CD14-positive monocyte (primary cell): ENCODE data around the gene DTNBP1. TPM values are rescaled to one million over a fixed set of nuclear protein-coding genes. Genes with fewer than 3 reads are reported as not detected.

Source experiments
- DNase-seq, 3 donors: peaks; one replicate each; pipeline ENCODE4 v3.0.0-alpha.2; 2011 to 2022
- H2AFZ ChIP-seq: 2 replicates; pipeline ENCODE4 v1.6.0; 2012; ENCODE audit warnings: mild to moderate bottlenecking, low read depth, low read length, inconsistent platforms; ENCODE audit not compliant: insufficient read depth, poor library complexity, severe bottlenecking
- H3K27ac ChIP-seq, 2 donors: 1 replicate in 1 of 2; 2 replicates in 1 of 2; pipeline ENCODE4 v1.5.1; 2012 to 2013; ENCODE audit warnings: low read length in 2 of 2, control low read depth in 1 of 2, inconsistent platforms in 1 of 2, low read depth in 1 of 2, mild to moderate bottlenecking in 1 of 2
- H3K27me3 ChIP-seq, 2 donors: one replicate each; pipeline versions ENCODE4 v1.6.0 to v1.6.1; 2011 to 2013; ENCODE audit warnings: low read length in 2 of 2; ENCODE audit not compliant: control insufficient read depth in 2 of 2, insufficient read depth in 2 of 2
- H3K36me3 ChIP-seq, 2 donors: replicated peaks in 1 of 2; 1 replicate in 1 of 2; 2 replicates in 1 of 2; pipeline versions ENCODE4 v1.5.1 to v1.6.1; 2012 to 2013; ENCODE audit warnings: low read length in 2 of 2, control low read depth in 1 of 2, inconsistent platforms in 1 of 2, mild to moderate bottlenecking in 1 of 2; ENCODE audit not compliant: insufficient read depth in 2 of 2, control insufficient read depth in 1 of 2
- H3K4me1 ChIP-seq, 2 donors: 1 replicate in 1 of 2; 2 replicates in 1 of 2; pipeline versions ENCODE4 v1.5.1 to v1.6.1; 2012 to 2013; ENCODE audit warnings: low read length in 2 of 2, control low read depth in 1 of 2, inconsistent platforms in 1 of 2, mild to moderate bottlenecking in 1 of 2, moderate library complexity in 1 of 2; ENCODE audit not compliant: insufficient read depth in 2 of 2, control insufficient read depth in 1 of 2
- H3K4me2 ChIP-seq: replicated peaks from 2 replicates; pipeline ENCODE3; 2012; ENCODE audit warnings: low read length, moderate library complexity, mild to moderate bottlenecking; ENCODE audit not compliant: poor library complexity, severe bottlenecking; ENCODE audit errors: extremely low read depth
- H3K4me3 ChIP-seq, 3 experiments: fragments of 200-600 bp in 1 of 3; sonication (generic) in 1 of 3; replicated peaks in 1 of 3; 1 replicate in 2 of 3; 2 replicates in 1 of 3; pipeline ENCODE4 v1.5.1; 2011 to 2013; ENCODE audit warnings: low read length in 3 of 3, mild to moderate bottlenecking in 3 of 3, control low read depth in 2 of 3, low read depth in 2 of 3, inconsistent platforms in 1 of 3, moderate library complexity in 1 of 3
- H3K79me2 ChIP-seq: 2 replicates; pipeline ENCODE4 v1.6.0; 2012; ENCODE audit warnings: mild to moderate bottlenecking, control low read depth, inconsistent platforms, low read length, moderate library complexity; ENCODE audit not compliant: insufficient read depth
- H3K9ac ChIP-seq: 2 replicates; pipeline ENCODE4 v1.6.0; 2017; ENCODE audit warnings: low read length, mild to moderate bottlenecking; ENCODE audit not compliant: insufficient read depth, poor library complexity, severe bottlenecking
- H3K9me3 ChIP-seq, 2 donors: replicated peaks in 1 of 2; 1 replicate in 1 of 2; 2 replicates in 1 of 2; pipeline versions ENCODE4 v1.5.1 to v1.6.1; 2012 to 2013; ENCODE audit warnings: low read length in 2 of 2, control low read depth in 1 of 2; ENCODE audit not compliant: control insufficient read depth in 1 of 2, insufficient read depth in 1 of 2
- H4K20me1 ChIP-seq: 2 replicates; pipeline ENCODE4 v1.6.0; 2012; ENCODE audit warnings: mild to moderate bottlenecking, low read length, control low read depth, moderate library complexity; ENCODE audit not compliant: insufficient read depth
- H3K27ac Mint-ChIP-seq, 7 donors: one replicate each; pipeline ENCODE4 v1.8.0; 2020; ENCODE audit warnings: mild to moderate bottlenecking in 7 of 7, mixed read lengths in 7 of 7, moderate library complexity in 6 of 7, inconsistent platforms in 2 of 7
- H3K27me3 Mint-ChIP-seq, 3 donors: one replicate each; pipeline ENCODE4 v1.8.0; 2021 to 2022; ENCODE audit warnings: low read depth in 3 of 3, mild to moderate bottlenecking in 3 of 3, mixed read lengths in 3 of 3, moderate library complexity in 3 of 3, inconsistent platforms in 1 of 3
- H3K36me3 Mint-ChIP-seq, 2 donors: one replicate each; pipeline ENCODE4 v1.8.0; 2020; ENCODE audit warnings: mixed read lengths in 2 of 2, inconsistent platforms in 1 of 2, mild to moderate bottlenecking in 1 of 2
- H3K4me1 Mint-ChIP-seq: one replicate; pipeline ENCODE4 v1.8.0; 2020; ENCODE audit warnings: mild to moderate bottlenecking, mixed read lengths
- H3K4me3 Mint-ChIP-seq, 2 donors: one replicate each; pipeline ENCODE4 v1.8.0; 2020; ENCODE audit warnings: mild to moderate bottlenecking in 2 of 2, mixed read lengths in 2 of 2, moderate library complexity in 1 of 2
- H3K9me3 Mint-ChIP-seq, 7 donors: one replicate each; pipeline ENCODE4 v1.8.0; 2020 to 2022; ENCODE audit warnings: mixed read lengths in 7 of 7, mild to moderate bottlenecking in 6 of 7, moderate library complexity in 6 of 7, inconsistent platforms in 2 of 7
- WGBS: methylation state at CpG from one replicate; pipeline ENCODE4 v1.1.5; 2013; ENCODE audit warnings: missing lambda C conversion rate; ENCODE audit not compliant: insufficient coverage; 5-methylcytosine and 5-hydroxymethylcytosine counted together
- intact Hi-C, 2 donors: fragments of 100-400 bp; cut with micrococcal nuclease; formaldehyde crosslinking; loops; one replicate each; pipeline versions ENCODE4 v1.15.0 to v1.15.1; 2023
- polyA plus RNA-seq, 3 donors: library from polyadenylated mRNA; depleted of rRNA in 1 of 3; unstranded in 2 of 3; stranded (reverse) in 1 of 3; fragments of 300-500 nt in 2 of 3; fragments of >200 nt in 1 of 3; fragmentation: Illumina TruSeq in 2 of 3; gene quantifications; 1 replicate in 2 of 3; 2 replicates in 1 of 3; pipeline ENCODE4 v1.2.3, GENCODE V29; 2012 to 2021
- TF ChIP-seq, protein P1 (sequence below): fragments of 200-600 bp; IDR thresholded peaks from one replicate; pipeline ENCODE4 v1.8.0; 2022; ENCODE audit warnings: antibody characterized with exemption, mild to moderate bottlenecking

Gene DTNBP1
- polyA plus RNA-seq, 3 donors: 19.7 to 26.9 (median 20.5) TPM

DNA sequence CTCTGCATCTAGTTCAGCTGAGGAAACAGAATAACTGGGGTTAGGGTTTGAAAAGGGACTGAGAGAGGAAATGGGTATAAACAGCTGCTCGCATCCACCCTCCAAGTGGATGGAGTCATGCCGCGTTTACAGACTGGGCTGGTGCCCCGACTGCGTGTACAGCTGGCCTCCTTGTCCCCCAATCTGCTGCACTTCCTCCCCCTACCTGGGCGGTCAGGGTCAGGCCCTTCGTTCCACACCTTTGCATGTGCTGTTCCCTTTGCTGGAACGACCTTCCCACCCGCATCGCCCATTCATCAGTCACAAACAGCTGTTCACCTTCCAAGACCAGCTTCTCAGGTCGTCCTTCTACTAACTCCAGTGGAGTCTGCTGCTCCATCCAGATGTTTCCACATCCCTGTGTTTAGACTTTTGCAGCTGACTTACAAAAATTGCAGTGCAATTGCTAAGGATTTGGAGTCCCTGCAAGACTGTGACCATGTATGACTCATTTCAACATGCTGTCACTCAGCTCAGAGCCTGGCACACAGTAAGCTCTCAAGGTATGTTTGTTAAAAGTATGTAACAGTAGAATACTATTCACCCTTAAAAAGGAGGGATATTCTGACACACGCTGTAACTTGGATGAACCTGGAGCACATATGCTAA, 129.3 kb downstream of the DTNBP1 start:
- Mint-ChIP-seq H3K4me3 (no peak overlapping the region), H3K27me3 (no peaks in the 10 kb centered on the region), H3K27ac (peak overlapping the region in 6 of 7 donors; percentile 17 to 98 (median 84)), H3K36me3 (peaks cover 53 to 66% of the 10 kb centered on the region in 2 donors), H3K9me3 (peaks cover 7 to 14% (median 10%) of the 10 kb centered on the region in 7 donors), H3K4me1 (peaks cover 28% of the 10 kb centered on the region)
- peak; percentile 25 to 66 (median 38) for DNase-seq
- peaks cover 4 to 10% of the 10 kb centered on the region in 2 donors for H3K9me3 ChIP-seq
- H3K4me1 ChIP-seq: peaks cover 18 to 25% of the 10 kb centered on the region in 2 donors
- no peak overlapping the region for H2AFZ ChIP-seq
- peaks cover 23 to 51% of the 10 kb centered on the region in 2 donors for H3K36me3 ChIP-seq
- H3K4me3 ChIP-seq: no peak overlapping the region
- intact Hi-C loops: no loop called here
- no peaks in the 10 kb centered on the region for H3K27me3 ChIP-seq
- H3K79me2 ChIP-seq: peaks cover 5% of the 10 kb centered on the region
- WGBS: 98% methylated on average over 11 of the region's 12 CpGs
- no peaks in the 10 kb centered on the region for H4K20me1 ChIP-seq
- H3K9ac ChIP-seq: no peak overlapping the region
- TF ChIP-seq, protein P1, sequence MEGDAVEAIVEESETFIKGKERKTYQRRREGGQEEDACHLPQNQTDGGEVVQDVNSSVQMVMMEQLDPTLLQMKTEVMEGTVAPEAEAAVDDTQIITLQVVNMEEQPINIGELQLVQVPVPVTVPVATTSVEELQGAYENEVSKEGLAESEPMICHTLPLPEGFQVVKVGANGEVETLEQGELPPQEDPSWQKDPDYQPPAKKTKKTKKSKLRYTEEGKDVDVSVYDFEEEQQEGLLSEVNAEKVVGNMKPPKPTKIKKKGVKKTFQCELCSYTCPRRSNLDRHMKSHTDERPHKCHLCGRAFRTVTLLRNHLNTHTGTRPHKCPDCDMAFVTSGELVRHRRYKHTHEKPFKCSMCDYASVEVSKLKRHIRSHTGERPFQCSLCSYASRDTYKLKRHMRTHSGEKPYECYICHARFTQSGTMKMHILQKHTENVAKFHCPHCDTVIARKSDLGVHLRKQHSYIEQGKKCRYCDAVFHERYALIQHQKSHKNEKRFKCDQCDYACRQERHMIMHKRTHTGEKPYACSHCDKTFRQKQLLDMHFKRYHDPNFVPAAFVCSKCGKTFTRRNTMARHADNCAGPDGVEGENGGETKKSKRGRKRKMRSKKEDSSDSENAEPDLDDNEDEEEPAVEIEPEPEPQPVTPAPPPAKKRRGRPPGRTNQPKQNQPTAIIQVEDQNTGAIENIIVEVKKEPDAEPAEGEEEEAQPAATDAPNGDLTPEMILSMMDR: no peak
- peak overlapping the region in 1 of 2 donors; percentile 86 for H3K27ac ChIP-seq
- no peak overlapping the region for H3K4me2 ChIP-seq

- H3K4me3 ChIP-seq: no peak overlapping the region
- H3K27me3 ChIP-seq: no peaks in the 10 kb centered on the region
- H3K36me3 ChIP-seq: peaks cover 24 to 59% of the 10 kb centered on the region in 2 donors
- no peaks in the 10 kb centered on the region for H4K20me1 ChIP-seq
- no peak for DNase-seq
- Mint-ChIP-seq H3K4me3 (no peak overlapping the region), H3K27me3 (no peaks in the 10 kb centered on the region), H3K4me1 (peaks cover 25% of the 10 kb centered on the region), H3K27ac (peak overlapping the region in 5 of 7 donors; percentile 10 to 53 (median 40)), H3K9me3 (peaks cover 0 to 4% (median 1%) of the 10 kb centered on the region in 7 donors), H3K36me3 (peaks cover 51 to 61% of the 10 kb centered on the region in 2 donors)
- peaks cover 18 to 25% of the 10 kb centered on the region in 2 donors for H3K4me1 ChIP-seq
- intact Hi-C loops: no loop called here
- H3K79me2 ChIP-seq: peaks cover 4% of the 10 kb centered on the region
- WGBS: 97% methylated on average over 5 of the region's 7 CpGs
- H3K9me3 ChIP-seq: no peaks in the 10 kb centered on the region
- H2AFZ ChIP-seq: no peak overlapping the region
- H3K27ac ChIP-seq: no peak overlapping the region
- no peak overlapping the region for H3K9ac ChIP-seq
- no peak overlapping the region for H3K4me2 ChIP-seq
- TF ChIP-seq, protein P1: no peak
Measured at GRCh38 chr6:15531973-15532372, 130.9 kb downstream of the DTNBP1 start.
